ENCODE data around the gene FGB.

- TF ChIP-seq CTCF (IDR thresholded peaks at IDR 0.05) (no peak), POLR2A (IDR thresholded peaks at IDR 0.05) (no peak), POLR2AphosphoS5 (IDR thresholded peaks at IDR 0.05) (no peak)
Observed at GRCh38 chr4:154612472-154613414, 49.9 kb downstream of the FGB start, which contains the start of gene FGG.

Measured in transverse colon (tissue), 4 donors.